IMR-90 (cell line): ENCODE data around the gene KRT80. TPM values are rescaled to one million over a fixed set of nuclear protein-coding genes. Genes with fewer than 3 reads are reported as not detected.

Experiments used
- ATAC-seq: fragments of 200-7000 bp; cut with Tn5 transposase; 2 replicates; pipeline ENCODE4 v1.9.1; 2020; ENCODE audit warnings: low read depth, mild to moderate bottlenecking, moderate library complexity
- BruUV-seq: library from RNA; stranded (reverse); fragments of 400-500 nt; replicated peaks from 2 replicates; lab custom pipeline; 2021; lab: Mats Ljungman, UMichigan
- CTCF ChIA-PET: fragments of 300-600 bp; formaldehyde crosslinking; extraction: SDS; loops from one replicate; lab custom pipeline; 2021; ENCODE audit warnings: antibody characterized with exemption; lab: Yijun Ruan, JAX
- POLR2A ChIA-PET: fragments of 300-600 bp; sonication (Branson Sonifier 250); formaldehyde crosslinking; loops from one replicate; lab custom pipeline; 2022; ENCODE audit warnings: antibody characterized with exemption; ENCODE audit not compliant: unreplicated experiment; lab: Charles Lee
- DNase-seq: peaks from one replicate; pipeline ENCODE4 v3.0.0; 2013
- H2AFZ ChIP-seq: replicated peaks from 2 replicates; pipeline ENCODE3; 2013; ENCODE audit warnings: low read length, mild to moderate bottlenecking; ENCODE audit not compliant: poor library complexity
- H2AK5ac ChIP-seq: 2 replicates; pipeline ENCODE4 v1.6.1; 2013; ENCODE audit warnings: low read depth, low read length, inconsistent platforms
- H2AK9ac ChIP-seq: replicated peaks from 2 replicates; pipeline ENCODE3; 2013; ENCODE audit warnings: mild to moderate bottlenecking, low read depth, low read length, moderate library complexity; ENCODE audit not compliant: poor library complexity
- H2BK120ac ChIP-seq: 2 replicates; pipeline ENCODE4 v1.6.1; 2013; ENCODE audit warnings: low read depth, low read length, inconsistent platforms
- H2BK15ac ChIP-seq: 3 replicates; pipeline ENCODE4 v1.6.1; 2013; ENCODE audit warnings: low read depth, low read length, inconsistent platforms
- H2BK20ac ChIP-seq: 2 replicates; pipeline ENCODE4 v1.6.1; 2013; ENCODE audit warnings: low read depth, mild to moderate bottlenecking, inconsistent platforms, low read length, moderate library complexity
- H2BK5ac ChIP-seq: 2 replicates; pipeline ENCODE4 v1.6.1; 2013; ENCODE audit warnings: mild to moderate bottlenecking, low read depth, low read length, inconsistent platforms; ENCODE audit not compliant: poor library complexity, severe bottlenecking
- H3K14ac ChIP-seq: replicated peaks from 2 replicates; pipeline ENCODE4 v1.6.1; 2013; ENCODE audit warnings: low read depth, low read length, inconsistent platforms
- H3K18ac ChIP-seq: 2 replicates; pipeline ENCODE4 v1.6.1; 2013; ENCODE audit warnings: low read depth, low read length, control low read depth
- H3K23ac ChIP-seq: 2 replicates; pipeline ENCODE4 v1.6.1; 2013; ENCODE audit warnings: low read depth, low read length, inconsistent platforms
- H3K27ac ChIP-seq: 2 replicates; pipeline ENCODE4 v1.5.1; 2013; ENCODE audit warnings: mild to moderate bottlenecking, control low read depth, low read length; ENCODE audit not compliant: insufficient read depth
- H3K27me3 ChIP-seq: 2 replicates; pipeline ENCODE4 v1.6.1; 2013; ENCODE audit warnings: low read length; ENCODE audit not compliant: control insufficient read depth, insufficient read depth
- H3K36me3 ChIP-seq: 2 replicates; pipeline ENCODE4 v1.6.1; 2013; ENCODE audit warnings: low read length, mixed read lengths; ENCODE audit not compliant: control insufficient read depth, insufficient read depth
- H3K4ac ChIP-seq: 2 replicates; pipeline ENCODE4 v1.6.1; 2013; ENCODE audit warnings: low read depth, low read length, inconsistent platforms
- H3K4me1 ChIP-seq: 2 replicates; pipeline ENCODE4 v1.6.1; 2013; ENCODE audit warnings: low read length, mixed read lengths; ENCODE audit not compliant: control insufficient read depth, insufficient read depth
- H3K4me2 ChIP-seq: 2 replicates; pipeline ENCODE4 v1.6.1; 2013; ENCODE audit warnings: low read depth, mild to moderate bottlenecking, control low read depth, low read length, moderate library complexity
- H3K4me3 ChIP-seq: 2 replicates; pipeline ENCODE4 v1.5.1; 2013; ENCODE audit warnings: low read depth, mild to moderate bottlenecking, control low read depth, low read length, moderate library complexity; ENCODE audit not compliant: insufficient read depth
- H3K56ac ChIP-seq: 2 replicates; pipeline ENCODE4 v1.6.1; 2013; ENCODE audit warnings: low read length, inconsistent platforms; ENCODE audit not compliant: insufficient read depth; ENCODE audit errors: extremely low read depth
- H3K79me1 ChIP-seq, 2 experiments: 2 replicates each; pipeline ENCODE4 v1.6.1; 2013; ENCODE audit warnings: low read length in 2 of 2, inconsistent platforms in 1 of 2, low read depth in 1 of 2
- H3K9ac ChIP-seq: 2 replicates; pipeline ENCODE4 v1.6.1; 2013; ENCODE audit warnings: low read depth, low read length, control low read depth
- H3K9me1 ChIP-seq: 2 replicates; pipeline ENCODE4 v1.6.1; 2013; ENCODE audit warnings: low read length, inconsistent platforms; ENCODE audit not compliant: insufficient read depth
- H3K9me3 ChIP-seq: 2 replicates; pipeline ENCODE4 v1.6.1; 2013; ENCODE audit warnings: low read length; ENCODE audit not compliant: control insufficient read depth, insufficient read depth
- H4K20me1 ChIP-seq: 2 replicates; pipeline ENCODE4 v1.6.1; 2013; ENCODE audit warnings: low read length, inconsistent platforms; ENCODE audit not compliant: insufficient read depth
- H4K5ac ChIP-seq: 2 replicates; pipeline ENCODE4 v1.6.1; 2013; ENCODE audit warnings: mild to moderate bottlenecking, low read depth, low read length, control low read depth
- H4K8ac ChIP-seq, 2 experiments: 2 replicates each; pipeline ENCODE4 v1.6.1; 2013; ENCODE audit warnings: low read depth in 2 of 2, low read length in 2 of 2, control low read depth in 1 of 2, inconsistent platforms in 1 of 2
- H4K91ac ChIP-seq: 2 replicates; pipeline ENCODE4 v1.6.1; 2013; ENCODE audit warnings: low read depth, low read length, inconsistent platforms; ENCODE audit not compliant: insufficient read depth
- MXI1 ChIP-seq: IDR thresholded peaks from 2 replicates; pipeline ENCODE4 v1.6.1; 2012; ENCODE audit warnings: low read depth, mild to moderate bottlenecking, low read length, moderate library complexity, borderline replicate concordance
- RFX5 ChIP-seq: IDR thresholded peaks from 2 replicates; pipeline ENCODE4 v1.8.0; 2012; ENCODE audit warnings: low read depth, mild to moderate bottlenecking, low read length, moderate library complexity
- SMC3 ChIP-seq: fragments of 150-350 bp; IDR thresholded peaks from 2 replicates; pipeline ENCODE4 v1.6.1; 2016; ENCODE audit warnings: low read depth, mild to moderate bottlenecking, antibody characterized with exemption, low read length, moderate library complexity
- WGBS, 2 experiments: methylation state at CpG; one replicate each; pipeline versions ENCODE4 v1.1.5 to v1.1.7; 2013; ENCODE audit warnings: missing lambda C conversion rate in 2 of 2; ENCODE audit not compliant: insufficient read length in 1 of 2; ENCODE audit errors: extremely low coverage in 2 of 2; 5-methylcytosine and 5-hydroxymethylcytosine counted together
- dilution Hi-C: fragments of 300-500 bp; cut with HindIII; formaldehyde crosslinking; loops from one replicate; pipeline ENCODE4 v1.14.3; 2018; ENCODE audit warnings: low sequenced_read_pairs; ENCODE audit not compliant: unreplicated experiment
- in situ Hi-C: fragments of 300-500 bp; cut with MboI; formaldehyde crosslinking; loops from 3 replicates; pipeline ENCODE4 v1.14.3; 2019; ENCODE audit warnings: low sequenced_read_pairs, inconsistent platforms, mixed read lengths
- intact Hi-C: fragments of 100-400 bp; cut with micrococcal nuclease; formaldehyde crosslinking; loops from 2 replicates; pipeline ENCODE4 v1.10.0; 2022
- polyA plus RNA-seq, 3 experiments: library from polyadenylated mRNA; depleted of rRNA; stranded (reverse); fragments of >200 nt; gene quantifications; 2 replicates each; pipeline ENCODE4 v1.2.3, GENCODE V29; 2012; ENCODE audit warnings: low replicate concordance in 1 of 3
- total RNA-seq: library from RNA; depleted of rRNA; stranded (reverse); fragments of >200 nt; gene quantifications from 2 replicates; pipeline ENCODE4 v1.2.3, GENCODE V29; 2012
- TF ChIP-seq, protein P1 (sequence below): fragments of 150-350 bp; IDR thresholded peaks from 2 replicates; pipeline ENCODE4 v1.6.1; 2016; ENCODE audit warnings: low read depth, mild to moderate bottlenecking, low read length, moderate library complexity, borderline replicate concordance

Gene KRT80
- total and polyA plus RNA-seq, 2 of the 4 experiments (the other 2 are of a cell fraction) = 0.54 to 3.4 TPM

DNA sequence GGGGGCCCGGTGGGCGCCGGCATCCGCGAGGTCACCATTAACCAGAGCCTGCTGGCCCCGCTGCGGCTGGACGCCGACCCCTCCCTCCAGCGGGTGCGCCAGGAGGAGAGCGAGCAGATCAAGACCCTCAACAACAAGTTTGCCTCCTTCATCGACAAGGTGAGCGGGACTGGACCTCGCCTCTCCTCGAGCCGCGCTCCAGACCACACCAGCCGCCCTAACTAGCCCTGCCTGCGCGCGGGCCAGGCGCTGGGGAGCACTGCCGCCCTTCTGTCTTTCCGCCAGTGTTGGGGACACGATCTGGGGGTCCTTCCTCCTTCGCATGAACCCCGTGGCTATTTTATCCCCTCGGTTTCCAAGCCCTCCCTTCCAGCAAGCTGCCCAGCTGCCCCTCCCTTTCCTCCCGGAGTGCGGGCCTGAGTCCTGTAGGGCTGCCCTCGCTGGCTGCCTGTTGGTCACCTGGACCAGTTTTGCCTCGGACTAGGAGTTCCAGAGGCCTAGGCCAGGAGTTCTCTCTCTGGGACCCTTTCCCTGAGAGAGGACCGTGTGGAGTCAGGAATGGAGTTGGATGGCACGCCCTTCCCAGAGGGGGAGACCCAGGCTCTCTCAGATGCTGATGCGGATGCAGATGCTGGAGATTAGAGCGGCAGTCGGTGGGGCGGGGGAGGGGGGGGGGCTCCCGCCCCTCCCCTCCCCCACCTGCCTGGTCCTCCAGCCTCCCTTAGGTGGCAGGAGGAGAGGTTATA is 41.8 kb upstream of the KRT80 start:
- H3K18ac ChIP-seq = no peak overlapping the region
- WGBS, 2 experiments = 78% methylated on average over 10 of the region's 40 CpGs; no CpG with 5 or more reads in 1 of the 2 experiments
- POLR2A ChIA-PET = no interaction called here
- peak overlapping the region; percentile 37; the same call in 1 of the 2 replicates for H2BK20ac ChIP-seq
- H3K36me3 ChIP-seq = no peaks in the 10 kb centered on the region
- no peak overlapping the region for H2BK5ac ChIP-seq
- no peak overlapping the region for H3K56ac ChIP-seq
- no peak overlapping the region for H3K27ac ChIP-seq
- no peaks in the 10 kb centered on the region for H4K20me1 ChIP-seq
- peak overlapping the region; percentile 15; the same call in 1 of the 2 replicates for H4K91ac ChIP-seq
- H3K4me2 ChIP-seq = no peak overlapping the region
- BruUV-seq = no TSS peak
- H2AK5ac ChIP-seq = peak overlapping the region; percentile 35
- no peak for DNase-seq
- no peak overlapping the region for H3K23ac ChIP-seq
- H4K8ac ChIP-seq = no peak overlapping the region; a peak in 1 of 4 replicates
- H3K4me3 ChIP-seq = no peak overlapping the region
- H2BK15ac ChIP-seq = no peak overlapping the region
- peak overlapping the region; percentile 59 for H2AFZ ChIP-seq
- H2BK120ac ChIP-seq = peak overlapping the region; percentile 44
- CTCF ChIA-PET = no interaction called here
- TF ChIP-seq SMC3 = no peak
- TF ChIP-seq, protein P1, sequence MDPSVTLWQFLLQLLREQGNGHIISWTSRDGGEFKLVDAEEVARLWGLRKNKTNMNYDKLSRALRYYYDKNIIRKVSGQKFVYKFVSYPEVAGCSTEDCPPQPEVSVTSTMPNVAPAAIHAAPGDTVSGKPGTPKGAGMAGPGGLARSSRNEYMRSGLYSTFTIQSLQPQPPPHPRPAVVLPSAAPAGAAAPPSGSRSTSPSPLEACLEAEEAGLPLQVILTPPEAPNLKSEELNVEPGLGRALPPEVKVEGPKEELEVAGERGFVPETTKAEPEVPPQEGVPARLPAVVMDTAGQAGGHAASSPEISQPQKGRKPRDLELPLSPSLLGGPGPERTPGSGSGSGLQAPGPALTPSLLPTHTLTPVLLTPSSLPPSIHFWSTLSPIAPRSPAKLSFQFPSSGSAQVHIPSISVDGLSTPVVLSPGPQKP = no peak
- no peak for TF ChIP-seq MXI1
- no peak for TF ChIP-seq RFX5
- in situ Hi-C loops (no loop called here), dilution Hi-C loops (no loop called here), intact Hi-C loops (loop anchor here (5.0 kb wide), 1 partner anchor 44 kb away; no protein-coding TSS in a partner anchor)
- peaks cover 0 to 17% of the 10 kb centered on the region in 2 experiments; a peak in 2 of 4 replicates for H3K79me1 ChIP-seq
- no peaks in the 10 kb centered on the region for H3K9me3 ChIP-seq
- no peaks in the 10 kb centered on the region for H3K27me3 ChIP-seq
- no peak overlapping the region for H4K5ac ChIP-seq
- no peak overlapping the region for H3K9ac ChIP-seq
- H3K14ac ChIP-seq = 0 out of 2 replicates have a peak overlapping the region, but pooled peaks have one; percentile 8
- peaks cover 23% of the 10 kb centered on the region for H3K4me1 ChIP-seq
- H3K4ac ChIP-seq = peak overlapping the region; percentile 45; the same call in 1 of the 2 replicates
- no peak for ATAC-seq
- peaks cover 29% of the 10 kb centered on the region for H3K9me1 ChIP-seq
- H2AK9ac ChIP-seq = no peak overlapping the region
